Progenitor cell of endocrine pancreas (in vitro differentiated cells): ENCODE data around the gene BRINP2. TPM values are rescaled to one million over a fixed set of nuclear protein-coding genes. Genes with fewer than 3 reads are reported as not detected.

Source experiments
- DNase-seq: peaks from one replicate; pipeline ENCODE4 v3.0.0; 2021; ENCODE audit warnings: low spot score; ENCODE audit not compliant: unreplicated experiment
- H3K27ac Mint-ChIP-seq: 2 replicates; pipeline ENCODE4 v1.8.0; 2021; ENCODE audit warnings: mild to moderate bottlenecking, moderate library complexity, mixed read lengths
- H3K27me3 Mint-ChIP-seq: 2 replicates; pipeline ENCODE4 v1.8.0; 2021; ENCODE audit warnings: mixed read lengths
- H3K36me3 Mint-ChIP-seq: 2 replicates; pipeline ENCODE4 v1.8.0; 2022; ENCODE audit warnings: mixed read lengths; ENCODE audit not compliant: insufficient read depth
- H3K4me1 Mint-ChIP-seq: 2 replicates; pipeline ENCODE4 v1.8.0; 2021; ENCODE audit warnings: low read depth, mixed read lengths
- H3K4me3 Mint-ChIP-seq: 2 replicates; pipeline ENCODE4 v1.8.0; 2021; ENCODE audit warnings: low read depth, mild to moderate bottlenecking, moderate library complexity, mixed read lengths
- H3K9me3 Mint-ChIP-seq: 2 replicates; pipeline ENCODE4 v1.8.0; 2021; ENCODE audit warnings: low read depth, mixed read lengths
- CTCF ChIP-seq: fragments of 200-600 bp; sonication (generic); IDR thresholded peaks from one replicate; pipeline ENCODE4 v1.5.0; 2021; ENCODE audit warnings: antibody characterized with exemption, mild to moderate bottlenecking; ENCODE audit not compliant: unreplicated experiment
- total RNA-seq: library from RNA; stranded (reverse); gene quantifications from 2 replicates; pipeline ENCODE4 v1.2.1, GENCODE V29; 2021

BRINP2 gene
- total RNA-seq, 1 donor from 2014 or later = 0.41 TPM

- peak overlapping the region; percentile 39 for H3K27ac Mint-ChIP-seq
- no peak for DNase-seq
- H3K9me3 Mint-ChIP-seq = no peaks in the 10 kb centered on the region
- H3K27me3 Mint-ChIP-seq = no peaks in the 10 kb centered on the region
- H3K36me3 Mint-ChIP-seq = no peaks in the 10 kb centered on the region
- no peak overlapping the region for H3K4me3 Mint-ChIP-seq
- H3K4me1 Mint-ChIP-seq = peaks cover 15% of the 10 kb centered on the region
- TF ChIP-seq CTCF = no peak
These were observed 38.6 kb downstream of the BRINP2 start for GRCh38 chr1:177209357-177209756.

GRCh38 chr1:177210071-177210470, 39.3 kb downstream of the BRINP2 start:
- peaks cover 15% of the 10 kb centered on the region for H3K4me1 Mint-ChIP-seq
- peaks cover 2% of the 10 kb centered on the region for H3K9me3 Mint-ChIP-seq
- H3K4me3 Mint-ChIP-seq = no peak overlapping the region
- no peak overlapping the region for H3K27ac Mint-ChIP-seq
- no peak for TF ChIP-seq CTCF
- no peak for DNase-seq
- no peaks in the 10 kb centered on the region for H3K27me3 Mint-ChIP-seq
- H3K36me3 Mint-ChIP-seq = no peaks in the 10 kb centered on the region

GRCh38 chr1:177211231-177211630, 40.5 kb downstream of the BRINP2 start:
- H3K36me3 Mint-ChIP-seq = no peaks in the 10 kb centered on the region
- H3K9me3 Mint-ChIP-seq = peaks cover 6% of the 10 kb centered on the region
- DNase-seq = no peak
- no peaks in the 10 kb centered on the region for H3K27me3 Mint-ChIP-seq
- no peak overlapping the region for H3K4me3 Mint-ChIP-seq
- no peak for TF ChIP-seq CTCF
- H3K4me1 Mint-ChIP-seq = peaks cover 15% of the 10 kb centered on the region
- no peak overlapping the region for H3K27ac Mint-ChIP-seq

GRCh38 chr1:177216587-177217202, 45.9 kb downstream of the BRINP2 start:
- DNase-seq = no peak
- H3K36me3 Mint-ChIP-seq = no peaks in the 10 kb centered on the region
- no peak overlapping the region for H3K27ac Mint-ChIP-seq
- no peaks in the 10 kb centered on the region for H3K27me3 Mint-ChIP-seq
- no peak overlapping the region for H3K4me3 Mint-ChIP-seq
- TF ChIP-seq CTCF = no peak
- no peaks in the 10 kb centered on the region for H3K4me1 Mint-ChIP-seq
- peaks cover 17% of the 10 kb centered on the region for H3K9me3 Mint-ChIP-seq

- H3K27me3 Mint-ChIP-seq = peaks cover 4% of the 10 kb centered on the region
- no peak overlapping the region for H3K4me3 Mint-ChIP-seq
- TF ChIP-seq CTCF = no peak
- no peaks in the 10 kb centered on the region for H3K36me3 Mint-ChIP-seq
- peaks cover 17% of the 10 kb centered on the region for H3K9me3 Mint-ChIP-seq
- no peaks in the 10 kb centered on the region for H3K4me1 Mint-ChIP-seq
- no peak overlapping the region for H3K27ac Mint-ChIP-seq
- DNase-seq = no peak
These were observed 49.0 kb downstream of the BRINP2 start for GRCh38 chr1:177219554-177220458.
